ENCODE measurements around the gene NEXN. TPM values are rescaled to one million over a fixed set of nuclear protein-coding genes. Genes with fewer than 3 reads are reported as not detected.

NEXN gene
- total RNA-seq, 1 experiment from 2014 or later: 0.15 TPM

- DNase-seq (ENCODE audit: low read depth, low spot score) (no peak), ATAC-seq (no peak)
- TF ChIP-seq EZH2phosphoT487 (IDR thresholded peaks at IDR 0.05; ENCODE audit: borderline replicate concordance): no peak
- H3K9ac ChIP-seq (ENCODE audit: low read length): no peak overlapping the region
- POLR2A ChIA-PET: interaction anchor here (0.8 to 1.3 kb wide), 3 partner anchors 8 to 34 kb away, joined by 3 to 4 read pairs (median 3); partner anchors contain the start of genes DNAJB4 and FUBP1
- peaks cover 49 to 55% of the 10 kb centered on the region in 2 experiments for H3K36me3 ChIP-seq (ENCODE audit: control insufficient read depth in 1 of 2, insufficient read depth in 2 of 2, low read length in 2 of 2)
- H3K9me2 ChIP-seq (ENCODE audit: insufficient read depth): no peaks in the 10 kb centered on the region
- H3K4me2 ChIP-seq (ENCODE audit: low read length): no peak overlapping the region
- no peaks in the 10 kb centered on the region for H3K9me3 ChIP-seq (ENCODE audit: control insufficient read depth in 1 of 2, insufficient read depth in 1 of 2, low read depth in 1 of 2, low read length in 2 of 2)
- CTCF ChIA-PET: no interaction called here
- no peaks in the 10 kb centered on the region for H3K4me1 ChIP-seq (ENCODE audit: control insufficient read depth in 1 of 2, insufficient read depth in 2 of 2, low read length in 2 of 2)
- H2AFZ ChIP-seq (ENCODE audit: low read depth, low read length, poor library complexity, severe bottlenecking): no peak overlapping the region
- H3K27me3 ChIP-seq (ENCODE audit: insufficient read depth, low read length): no peaks in the 10 kb centered on the region
- BruUV-seq (replicated peaks): no TSS peak
- RAD21 ChIA-PET (ENCODE audit: low non-redundant PET in 1 of 2, low total read pairs in 2 of 2, uncharacterized antibody in 2 of 2, unreplicated experiment in 2 of 2): no interaction called here
- intact Hi-C loops (cut with micrococcal nuclease): no loop called here
- H3K27ac ChIP-seq (ENCODE audit: low read depth, low read length): no peak overlapping the region
- peaks cover 100% of the 10 kb centered on the region for H3K79me2 ChIP-seq (ENCODE audit: insufficient read depth, low read length)
- H3K4me3 ChIP-seq (replicated peaks in 1 of 2; ENCODE audit: low read depth in 1 of 2, low read length in 2 of 2): no peak overlapping the region
- H4K20me1 ChIP-seq (ENCODE audit: insufficient read depth): peaks cover 69% of the 10 kb centered on the region
Measured at GRCh38 chr1:77970192-77970591, 81.8 kb downstream of the NEXN start.

DNA sequence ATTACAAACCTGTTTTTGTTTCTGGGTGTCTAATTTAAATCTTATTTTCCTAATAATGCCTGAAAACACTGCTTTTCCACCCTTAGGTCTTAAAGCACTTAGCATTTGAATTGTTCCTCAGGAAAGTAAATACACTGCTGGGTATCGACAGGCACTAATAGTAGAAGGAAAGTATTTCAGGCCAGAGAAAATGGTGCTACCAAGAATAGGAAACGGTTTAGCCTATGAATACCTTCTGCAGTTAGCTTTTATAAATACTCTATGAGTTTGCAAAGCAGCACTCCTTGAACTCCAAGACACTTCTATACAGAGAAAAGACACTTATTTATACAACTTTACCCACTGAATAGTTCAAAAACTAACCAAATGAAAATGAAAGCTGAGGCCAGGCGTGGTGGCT, 83.7 kb downstream of the NEXN start:
- Histone ChIP-seq H4K20me1 (ENCODE audit: insufficient read depth) (peaks cover 77% of the 10 kb centered on the region), H3K79me2 (ENCODE audit: insufficient read depth, low read length) (peaks cover 100% of the 10 kb centered on the region), H3K9me2 (ENCODE audit: insufficient read depth) (no peaks in the 10 kb centered on the region), H3K9ac (ENCODE audit: low read length) (no peak overlapping the region), H3K27ac (ENCODE audit: low read depth, low read length) (no peak overlapping the region), H3K4me2 (ENCODE audit: low read length) (no peak overlapping the region), H3K27me3 (ENCODE audit: insufficient read depth, low read length) (no peaks in the 10 kb centered on the region), H3K9me3 (ENCODE audit: control insufficient read depth in 1 of 2, insufficient read depth in 1 of 2, low read depth in 1 of 2, low read length in 2 of 2) (no peaks in the 10 kb centered on the region), H3K4me3 (replicated peaks in 1 of 2; ENCODE audit: low read depth in 1 of 2, low read length in 2 of 2) (no peak overlapping the region), H3K4me1 (ENCODE audit: control insufficient read depth in 1 of 2, insufficient read depth in 2 of 2, low read length in 2 of 2) (peaks cover 6 to 7% of the 10 kb centered on the region in 2 experiments; a peak in 3 of 4 replicates), H3K36me3 (ENCODE audit: control insufficient read depth in 1 of 2, insufficient read depth in 2 of 2, low read length in 2 of 2) (peaks cover 42 to 56% of the 10 kb centered on the region in 2 experiments), H2AFZ (ENCODE audit: low read depth, low read length, poor library complexity, severe bottlenecking) (no peak overlapping the region)
- CTCF ChIA-PET: no interaction called here
- no TSS peak for BruUV-seq (replicated peaks)
- DNase-seq (ENCODE audit: low read depth, low spot score) (no peak), ATAC-seq (no peak)
- intact Hi-C loops (cut with micrococcal nuclease): no loop called here
- TF ChIP-seq TCF7L2 (IDR thresholded peaks at IDR 0.05; ENCODE audit: borderline replicate concordance, extremely low read depth, insufficient read depth, insufficient read length) (no peak), ATF3 (IDR thresholded peaks at IDR 0.05) (no peak), POLR2AphosphoS5 (IDR thresholded peaks at IDR 0.05; ENCODE audit: low read depth, low read length) (no peak), ZFX (IDR thresholded peaks at IDR 0.05) (no peak)
- TF ChIP-seq, protein P1, sequence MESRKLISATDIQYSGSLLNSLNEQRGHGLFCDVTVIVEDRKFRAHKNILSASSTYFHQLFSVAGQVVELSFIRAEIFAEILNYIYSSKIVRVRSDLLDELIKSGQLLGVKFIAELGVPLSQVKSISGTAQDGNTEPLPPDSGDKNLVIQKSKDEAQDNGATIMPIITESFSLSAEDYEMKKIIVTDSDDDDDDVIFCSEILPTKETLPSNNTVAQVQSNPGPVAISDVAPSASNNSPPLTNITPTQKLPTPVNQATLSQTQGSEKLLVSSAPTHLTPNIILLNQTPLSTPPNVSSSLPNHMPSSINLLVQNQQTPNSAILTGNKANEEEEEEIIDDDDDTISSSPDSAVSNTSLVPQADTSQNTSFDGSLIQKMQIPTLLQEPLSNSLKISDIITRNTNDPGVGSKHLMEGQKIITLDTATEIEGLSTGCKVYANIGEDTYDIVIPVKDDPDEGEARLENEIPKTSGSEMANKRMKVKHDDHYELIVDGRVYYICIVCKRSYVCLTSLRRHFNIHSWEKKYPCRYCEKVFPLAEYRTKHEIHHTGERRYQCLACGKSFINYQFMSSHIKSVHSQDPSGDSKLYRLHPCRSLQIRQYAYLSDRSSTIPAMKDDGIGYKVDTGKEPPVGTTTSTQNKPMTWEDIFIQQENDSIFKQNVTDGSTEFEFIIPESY (IDR thresholded peaks at IDR 0.05; ENCODE audit: extremely low read depth, insufficient replicate concordance, low read length): no peak
- POLR2A ChIA-PET: no interaction called here
- RAD21 ChIA-PET (ENCODE audit: low non-redundant PET in 1 of 2, low total read pairs in 2 of 2, uncharacterized antibody in 2 of 2, unreplicated experiment in 2 of 2): no interaction called here
